Nephron progenitor cell (in vitro differentiated cells): ENCODE data around the gene HEPH.

Source experiments
- DNase-seq: peaks from one replicate; pipeline ENCODE4 v3.0.0; 2021
- H3K27ac Mint-ChIP-seq: 2 replicates; pipeline ENCODE4 v1.8.0; 2021; ENCODE audit warnings: mild to moderate bottlenecking, moderate library complexity, mixed read lengths
- H3K27me3 Mint-ChIP-seq: 2 replicates; pipeline ENCODE4 v1.8.0; 2021; ENCODE audit warnings: mild to moderate bottlenecking, low read depth, mixed read lengths; ENCODE audit not compliant: poor library complexity
- H3K36me3 Mint-ChIP-seq: 2 replicates; pipeline ENCODE4 v1.8.0; 2021; ENCODE audit warnings: low read depth, mixed read lengths
- H3K4me1 Mint-ChIP-seq: 2 replicates; pipeline ENCODE4 v1.8.0; 2021; ENCODE audit warnings: mixed read lengths
- H3K4me3 Mint-ChIP-seq: 2 replicates; pipeline ENCODE4 v1.8.0; 2021; ENCODE audit warnings: mild to moderate bottlenecking, moderate library complexity, mixed read lengths
- H3K9me3 Mint-ChIP-seq: 2 replicates; pipeline ENCODE4 v1.8.0; 2021; ENCODE audit warnings: mild to moderate bottlenecking, moderate library complexity, mixed read lengths
- TF ChIP-seq, protein P1 (sequence below): fragments of 200-600 bp; sonication (generic); IDR thresholded peaks from 2 replicates; pipeline ENCODE4 v1.5.0; 2021; ENCODE audit warnings: antibody characterized with exemption

Gene HEPH

DNA sequence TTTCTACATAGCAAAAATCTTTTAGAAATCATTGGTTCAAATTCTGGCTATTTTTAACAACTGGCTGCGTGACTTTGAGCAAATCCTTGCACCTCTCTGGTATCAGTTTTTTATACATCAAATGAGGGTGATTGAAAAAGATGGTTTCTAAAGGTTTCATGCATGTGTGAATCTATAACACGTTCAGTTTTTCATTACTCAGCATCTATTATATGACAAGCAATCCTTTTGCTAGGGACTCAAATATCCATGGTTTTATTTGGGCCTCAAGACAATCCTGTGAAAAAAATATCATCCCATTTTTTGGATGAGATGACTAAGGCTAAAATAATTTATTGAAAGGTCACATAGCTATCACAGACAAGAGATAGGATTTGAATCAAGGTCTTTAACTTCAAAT is 884 bp downstream of the HEPH start:
- Mint-ChIP-seq H3K27me3 (peaks cover 7% of the 10 kb centered on the region), H3K27ac (no peak overlapping the region), H3K4me3 (peak overlapping the region; percentile 91), H3K9me3 (peaks cover 18% of the 10 kb centered on the region), H3K4me1 (peaks cover 14% of the 10 kb centered on the region), H3K36me3 (peaks cover 11% of the 10 kb centered on the region)
- TF ChIP-seq, protein P1, sequence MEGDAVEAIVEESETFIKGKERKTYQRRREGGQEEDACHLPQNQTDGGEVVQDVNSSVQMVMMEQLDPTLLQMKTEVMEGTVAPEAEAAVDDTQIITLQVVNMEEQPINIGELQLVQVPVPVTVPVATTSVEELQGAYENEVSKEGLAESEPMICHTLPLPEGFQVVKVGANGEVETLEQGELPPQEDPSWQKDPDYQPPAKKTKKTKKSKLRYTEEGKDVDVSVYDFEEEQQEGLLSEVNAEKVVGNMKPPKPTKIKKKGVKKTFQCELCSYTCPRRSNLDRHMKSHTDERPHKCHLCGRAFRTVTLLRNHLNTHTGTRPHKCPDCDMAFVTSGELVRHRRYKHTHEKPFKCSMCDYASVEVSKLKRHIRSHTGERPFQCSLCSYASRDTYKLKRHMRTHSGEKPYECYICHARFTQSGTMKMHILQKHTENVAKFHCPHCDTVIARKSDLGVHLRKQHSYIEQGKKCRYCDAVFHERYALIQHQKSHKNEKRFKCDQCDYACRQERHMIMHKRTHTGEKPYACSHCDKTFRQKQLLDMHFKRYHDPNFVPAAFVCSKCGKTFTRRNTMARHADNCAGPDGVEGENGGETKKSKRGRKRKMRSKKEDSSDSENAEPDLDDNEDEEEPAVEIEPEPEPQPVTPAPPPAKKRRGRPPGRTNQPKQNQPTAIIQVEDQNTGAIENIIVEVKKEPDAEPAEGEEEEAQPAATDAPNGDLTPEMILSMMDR: no peak
- no peak for DNase-seq

DNA sequence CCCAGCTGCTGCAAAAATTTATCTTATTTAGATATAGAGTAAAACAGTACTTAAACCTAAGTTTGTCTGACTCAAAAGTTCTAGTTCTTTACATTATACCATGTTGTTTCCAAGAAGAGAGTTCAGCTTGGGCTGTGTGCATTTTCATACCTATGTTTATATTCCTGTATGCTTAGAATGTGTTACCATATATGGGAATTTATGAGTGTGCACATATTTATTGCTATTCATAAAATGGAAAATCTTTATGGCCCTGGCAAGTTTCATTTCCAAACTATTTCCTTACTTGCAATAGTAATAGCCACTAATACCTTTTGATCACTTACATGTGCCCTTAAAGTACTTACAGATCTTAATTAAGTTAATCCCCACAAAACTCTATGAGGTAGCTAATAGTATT is 2.6 kb downstream of the HEPH start:
- TF ChIP-seq, protein P1: no peak
- peaks cover 14% of the 10 kb centered on the region for H3K36me3 Mint-ChIP-seq
- H3K4me1 Mint-ChIP-seq: peaks cover 14% of the 10 kb centered on the region
- peaks cover 7% of the 10 kb centered on the region for H3K27me3 Mint-ChIP-seq
- H3K27ac Mint-ChIP-seq: no peak overlapping the region
- peaks cover 14% of the 10 kb centered on the region for H3K9me3 Mint-ChIP-seq
- no peak for DNase-seq
- peak overlapping the region; percentile 66 for H3K4me3 Mint-ChIP-seq

DNA sequence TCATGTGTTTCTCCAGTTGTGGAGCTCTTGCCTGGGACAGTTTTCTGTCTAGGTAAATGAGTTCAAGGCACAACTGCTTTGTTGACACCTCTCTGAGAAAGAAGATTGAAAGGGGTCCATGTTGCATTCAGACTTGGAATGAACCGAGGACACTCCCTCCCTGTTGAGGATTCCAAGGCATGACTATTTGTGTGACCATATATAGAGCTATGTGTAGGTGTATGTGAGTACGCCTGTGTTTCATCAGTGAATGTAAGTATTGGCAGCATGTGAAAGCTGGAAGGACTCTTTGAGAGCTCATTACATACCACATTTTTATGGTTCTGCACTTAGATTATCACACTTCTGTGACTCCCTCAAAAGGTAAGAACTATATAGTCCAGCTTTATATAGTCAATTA is 3.4 kb downstream of the HEPH start:
- no peak for DNase-seq
- Mint-ChIP-seq H3K9me3 (peaks cover 12% of the 10 kb centered on the region), H3K27ac (no peak overlapping the region), H3K4me3 (peak overlapping the region; percentile 66), H3K27me3 (peaks cover 7% of the 10 kb centered on the region), H3K4me1 (peaks cover 14% of the 10 kb centered on the region), H3K36me3 (peaks cover 22% of the 10 kb centered on the region)
- TF ChIP-seq, protein P1: no peak

DNA sequence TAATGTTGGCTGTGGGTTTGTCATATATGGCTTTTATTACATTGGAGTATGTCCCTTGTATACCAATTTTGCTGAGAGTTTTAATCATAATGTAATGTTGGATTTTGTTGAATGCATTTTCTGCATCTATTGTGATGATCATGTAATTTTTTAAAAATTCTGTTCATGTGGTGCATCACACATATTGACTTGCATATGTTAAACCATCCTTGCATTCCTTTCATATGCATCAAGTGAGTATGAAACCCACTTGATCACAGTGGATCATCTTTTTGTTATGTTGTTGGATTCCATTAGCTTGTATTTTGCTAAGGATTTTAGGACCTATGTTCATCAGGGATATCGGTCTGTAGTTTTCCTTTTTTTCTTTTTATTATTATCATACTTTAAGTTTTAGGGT is 12.1 kb downstream of the HEPH start:
- H3K27me3 Mint-ChIP-seq: no peaks in the 10 kb centered on the region
- H3K4me3 Mint-ChIP-seq: no peak overlapping the region
- H3K4me1 Mint-ChIP-seq: no peaks in the 10 kb centered on the region
- TF ChIP-seq, protein P1: no peak
- H3K27ac Mint-ChIP-seq: no peak overlapping the region
- H3K9me3 Mint-ChIP-seq: peaks cover 74% of the 10 kb centered on the region
- peaks cover 93% of the 10 kb centered on the region for H3K36me3 Mint-ChIP-seq
- no peak for DNase-seq

DNA sequence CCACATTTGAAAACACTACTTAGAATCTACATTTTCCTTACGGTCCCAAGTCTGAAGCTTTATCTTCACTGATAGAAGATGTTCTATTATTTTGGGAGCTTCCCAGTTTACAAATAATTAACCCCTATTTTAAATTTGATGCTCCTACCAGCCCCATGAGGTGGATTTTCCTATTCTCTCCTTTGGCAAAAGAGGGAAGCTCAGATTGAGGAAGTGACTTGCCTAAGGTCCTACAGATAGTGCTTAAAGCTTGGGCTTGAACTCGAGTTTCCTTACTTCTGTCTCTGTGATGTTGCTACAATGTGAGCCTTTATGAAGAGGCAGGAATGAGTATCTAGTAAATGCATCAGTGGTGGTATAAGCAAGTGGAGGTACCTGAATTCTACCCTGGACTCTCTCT is 27.5 kb downstream of the HEPH start:
- peaks cover 57% of the 10 kb centered on the region for H3K36me3 Mint-ChIP-seq
- no peak overlapping the region for H3K4me3 Mint-ChIP-seq
- TF ChIP-seq, protein P1: no peak
- H3K27ac Mint-ChIP-seq: no peak overlapping the region
- H3K4me1 Mint-ChIP-seq: peaks cover 6% of the 10 kb centered on the region
- DNase-seq: no peak
- peaks cover 36% of the 10 kb centered on the region for H3K9me3 Mint-ChIP-seq
- H3K27me3 Mint-ChIP-seq: no peaks in the 10 kb centered on the region

- Mint-ChIP-seq H3K36me3 (peaks cover 45% of the 10 kb centered on the region), H3K4me3 (no peak overlapping the region), H3K27ac (no peak overlapping the region), H3K9me3 (peaks cover 18% of the 10 kb centered on the region), H3K27me3 (no peaks in the 10 kb centered on the region), H3K4me1 (no peaks in the 10 kb centered on the region)
- TF ChIP-seq, protein P1: no peak
- no peak for DNase-seq
These were observed 29.8 kb downstream of the HEPH start for GRCh38 chrX:66193821-66194220.
